Mesendoderm (in vitro differentiated cells): Measurements from ENCODE around the gene DDX47.

Experiments used
- DNase-seq: peaks from one replicate; pipeline ENCODE4 v3.0.0; 2013
- H2AK5ac ChIP-seq: 2 replicates; pipeline ENCODE4 v1.6.1; 2013; ENCODE audit warnings: low read length, inconsistent platforms
- H2BK120ac ChIP-seq: 2 replicates; pipeline ENCODE4 v1.6.1; 2013; ENCODE audit warnings: low read depth, mild to moderate bottlenecking, low read length, moderate library complexity, mixed read lengths
- H2BK15ac ChIP-seq: replicated peaks from 2 replicates; pipeline ENCODE4 v1.6.1; 2013; ENCODE audit warnings: low read depth, mild to moderate bottlenecking, moderate library complexity
- H2BK5ac ChIP-seq: 2 replicates; pipeline ENCODE4 v1.6.1; 2013; ENCODE audit warnings: low read length, inconsistent platforms
- H3K18ac ChIP-seq: 2 replicates; pipeline ENCODE4 v1.6.1; 2013; ENCODE audit warnings: mild to moderate bottlenecking, low read length, mixed read lengths
- H3K23ac ChIP-seq: one replicate; pipeline ENCODE4 v1.6.1; 2013; ENCODE audit warnings: low read length
- H3K27ac ChIP-seq: 2 replicates; pipeline ENCODE4 v1.5.1; 2013; ENCODE audit warnings: low read depth, mild to moderate bottlenecking, inconsistent platforms, low read length, moderate library complexity
- H3K27me3 ChIP-seq: 2 replicates; pipeline ENCODE4 v1.6.1; 2013; ENCODE audit warnings: low read length, control low read depth, mild to moderate bottlenecking, inconsistent platforms; ENCODE audit not compliant: insufficient read depth, poor library complexity
- H3K36me3 ChIP-seq: 2 replicates; pipeline ENCODE4 v1.6.1; 2013; ENCODE audit warnings: low read length, inconsistent platforms; ENCODE audit not compliant: control insufficient read depth, insufficient read depth
- H3K4ac ChIP-seq: one replicate; pipeline ENCODE4 v1.6.1; 2013; ENCODE audit warnings: low read depth, mild to moderate bottlenecking, low read length, moderate library complexity
- H3K4me1 ChIP-seq: 2 replicates; pipeline ENCODE4 v1.6.1; 2013; ENCODE audit warnings: low read depth, low read length, inconsistent platforms; ENCODE audit not compliant: control insufficient read depth
- H3K4me2 ChIP-seq: 2 replicates; pipeline ENCODE4 v1.6.1; 2013; ENCODE audit warnings: low read length
- H3K4me3 ChIP-seq: 2 replicates; pipeline ENCODE4 v1.5.1; 2013; ENCODE audit warnings: mild to moderate bottlenecking, low read length
- H3K56ac ChIP-seq: one replicate; pipeline ENCODE4 v1.6.1; 2013; ENCODE audit warnings: low read length
- H3K79me1 ChIP-seq: 2 replicates; pipeline ENCODE4 v1.6.1; 2013; ENCODE audit warnings: low read length, inconsistent platforms
- H3K79me2 ChIP-seq: 2 replicates; pipeline ENCODE4 v1.6.1; 2013; ENCODE audit warnings: mild to moderate bottlenecking, low read length; ENCODE audit not compliant: control insufficient read depth, insufficient read depth
- H3K9ac ChIP-seq: 2 replicates; pipeline ENCODE4 v1.6.1; 2013; ENCODE audit warnings: low read length, inconsistent platforms
- H4K5ac ChIP-seq: one replicate; pipeline ENCODE4 v1.6.1; 2013; ENCODE audit warnings: low read length
- H4K8ac ChIP-seq: one replicate; pipeline ENCODE4 v1.6.1; 2013; ENCODE audit warnings: low read depth, mild to moderate bottlenecking, control low read depth, low read length, moderate library complexity
- WGBS: extraction: QIAGEN DNeasy Blood & Tissue Kit; methylation state at CpG from one replicate; pipeline ENCODE4 v1.1.7; 2013; ENCODE audit warnings: low lambda C conversion rate, missing lambda C conversion rate; ENCODE audit not compliant: insufficient coverage; ENCODE audit errors: extremely low coverage; 5-methylcytosine and 5-hydroxymethylcytosine counted together

The DDX47 gene

DNA sequence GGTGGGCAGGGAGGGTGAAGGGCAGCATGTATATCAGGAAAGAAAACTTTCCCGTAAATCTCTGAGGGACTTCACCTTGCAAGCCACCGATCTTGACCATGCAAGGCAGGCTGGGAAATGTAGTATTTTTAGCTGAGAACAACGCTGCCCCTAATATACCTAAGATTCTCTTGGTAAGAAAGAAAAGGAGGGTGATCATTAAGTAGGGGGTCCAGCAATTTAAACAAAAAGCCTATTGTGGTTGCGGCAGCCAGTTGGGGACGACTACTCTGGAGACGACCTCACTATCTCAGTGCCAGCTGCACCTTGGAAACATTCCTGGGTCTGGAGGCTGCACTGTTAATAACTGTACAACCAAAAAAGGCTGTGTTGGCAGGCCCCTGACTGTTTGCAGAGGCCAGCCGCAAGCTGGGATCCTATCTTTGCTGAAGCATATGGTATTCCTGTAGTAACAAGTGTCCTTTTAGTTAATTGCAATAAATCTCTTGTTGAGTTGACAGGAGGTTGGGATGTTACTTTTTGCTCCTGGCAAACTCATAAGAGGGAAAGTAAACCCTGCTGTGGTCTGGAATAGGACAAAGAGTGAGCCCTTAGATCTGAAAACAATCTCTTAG lies 21.3 kb upstream of the DDX47 start:
- no peaks in the 10 kb centered on the region for H3K36me3 ChIP-seq
- H3K4ac ChIP-seq = no peak overlapping the region
- no peak overlapping the region for H4K5ac ChIP-seq
- no peak overlapping the region for H2AK5ac ChIP-seq
- no peak overlapping the region for H3K18ac ChIP-seq
- no peak overlapping the region for H3K23ac ChIP-seq
- no peaks in the 10 kb centered on the region for H3K79me1 ChIP-seq
- H2BK120ac ChIP-seq = no peak overlapping the region
- no peak overlapping the region for H3K9ac ChIP-seq
- no peaks in the 10 kb centered on the region for H3K4me1 ChIP-seq
- H3K27me3 ChIP-seq = no peaks in the 10 kb centered on the region
- H2BK5ac ChIP-seq = no peak overlapping the region
- no peak overlapping the region for H2BK15ac ChIP-seq
- no peak overlapping the region for H3K27ac ChIP-seq
- no peaks in the 10 kb centered on the region for H3K79me2 ChIP-seq
- no peak overlapping the region for H3K4me2 ChIP-seq
- H3K56ac ChIP-seq = no peak overlapping the region
- no peak overlapping the region for H4K8ac ChIP-seq
- DNase-seq = no peak
- no peak overlapping the region for H3K4me3 ChIP-seq
- WGBS = no CpG with 5 or more reads among the region's 7 CpGs

DNA sequence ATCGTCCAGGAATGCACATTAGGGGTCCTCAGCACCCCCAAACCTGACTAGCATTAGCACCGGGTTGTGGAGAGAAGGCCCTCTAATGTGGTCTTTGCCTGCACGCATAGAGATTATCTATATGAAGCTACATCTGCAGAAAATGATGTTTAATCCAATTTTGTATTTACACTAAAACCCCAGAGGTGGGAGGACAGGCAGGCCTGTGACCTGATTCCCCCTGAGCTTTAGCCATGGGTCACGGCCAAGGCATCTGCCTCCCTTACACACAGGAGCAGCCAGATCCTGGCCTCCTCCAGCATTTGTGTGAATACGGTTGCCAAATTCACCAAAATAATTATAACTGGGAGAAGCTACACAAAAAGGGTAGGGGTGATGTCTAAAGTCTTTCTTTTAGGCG lies 20.7 kb upstream of the DDX47 start:
- H2BK5ac ChIP-seq = no peak overlapping the region
- no peak overlapping the region for H3K4ac ChIP-seq
- H3K27ac ChIP-seq = no peak overlapping the region
- no peaks in the 10 kb centered on the region for H3K4me1 ChIP-seq
- H3K56ac ChIP-seq = no peak overlapping the region
- no peak overlapping the region for H4K5ac ChIP-seq
- no peaks in the 10 kb centered on the region for H3K36me3 ChIP-seq
- no peak overlapping the region for H3K18ac ChIP-seq
- no peak for DNase-seq
- no peak overlapping the region for H4K8ac ChIP-seq
- no peak overlapping the region for H2BK120ac ChIP-seq
- no peak overlapping the region for H2AK5ac ChIP-seq
- no peaks in the 10 kb centered on the region for H3K79me1 ChIP-seq
- no peaks in the 10 kb centered on the region for H3K27me3 ChIP-seq
- H3K9ac ChIP-seq = no peak overlapping the region
- H3K4me2 ChIP-seq = no peak overlapping the region
- H3K23ac ChIP-seq = no peak overlapping the region
- H2BK15ac ChIP-seq = no peak overlapping the region
- H3K79me2 ChIP-seq = no peaks in the 10 kb centered on the region
- WGBS = no CpG with 5 or more reads among the region's 6 CpGs
- H3K4me3 ChIP-seq = no peak overlapping the region

- no peak overlapping the region for H2BK120ac ChIP-seq
- DNase-seq = no peak
- no peak overlapping the region for H4K8ac ChIP-seq
- no peaks in the 10 kb centered on the region for H3K79me1 ChIP-seq
- H3K4me3 ChIP-seq = no peak overlapping the region
- no peak overlapping the region for H3K56ac ChIP-seq
- H3K4me2 ChIP-seq = no peak overlapping the region
- no peaks in the 10 kb centered on the region for H3K36me3 ChIP-seq
- no peak overlapping the region for H3K27ac ChIP-seq
- H3K4me1 ChIP-seq = no peaks in the 10 kb centered on the region
- WGBS = no CpG with 5 or more reads among the region's 2 CpGs
- H3K18ac ChIP-seq = no peak overlapping the region
- H2BK15ac ChIP-seq = no peak overlapping the region
- H3K4ac ChIP-seq = no peak overlapping the region
- H3K27me3 ChIP-seq = no peaks in the 10 kb centered on the region
- no peak overlapping the region for H2BK5ac ChIP-seq
- H3K79me2 ChIP-seq = no peaks in the 10 kb centered on the region
- H3K9ac ChIP-seq = no peak overlapping the region
- no peak overlapping the region for H2AK5ac ChIP-seq
- H4K5ac ChIP-seq = no peak overlapping the region
- H3K23ac ChIP-seq = no peak overlapping the region
Measured at GRCh38 chr12:12794686-12795085, 18.5 kb upstream of the DDX47 start.

GRCh38 chr12:12796171-12796570 lies 17.0 kb upstream of the DDX47 start:
- Histone ChIP-seq H2BK15ac (no peak overlapping the region), H3K27me3 (no peaks in the 10 kb centered on the region), H3K79me2 (no peaks in the 10 kb centered on the region), H3K79me1 (no peaks in the 10 kb centered on the region), H3K36me3 (no peaks in the 10 kb centered on the region), H3K18ac (no peak overlapping the region), H2BK5ac (no peak overlapping the region), H3K4me3 (no peak overlapping the region), H3K4me1 (no peaks in the 10 kb centered on the region), H3K56ac (no peak overlapping the region), H2BK120ac (no peak overlapping the region), H4K8ac (no peak overlapping the region), H4K5ac (no peak overlapping the region), H3K27ac (no peak overlapping the region), H3K23ac (no peak overlapping the region), H2AK5ac (no peak overlapping the region), H3K4ac (no peak overlapping the region), H3K4me2 (no peak overlapping the region), H3K9ac (no peak overlapping the region)
- DNase-seq = no peak
- 100% methylated on average over 1 of the region's 3 CpGs for WGBS

- Histone ChIP-seq H4K8ac (no peak overlapping the region), H3K23ac (no peak overlapping the region), H3K27me3 (no peaks in the 10 kb centered on the region), H3K4me2 (no peak overlapping the region), H3K4me3 (no peak overlapping the region), H3K4me1 (no peaks in the 10 kb centered on the region), H3K79me2 (no peaks in the 10 kb centered on the region), H2BK15ac (no peak overlapping the region), H4K5ac (no peak overlapping the region), H3K36me3 (no peaks in the 10 kb centered on the region), H2BK120ac (no peak overlapping the region), H2AK5ac (no peak overlapping the region), H3K4ac (no peak overlapping the region), H3K56ac (no peak overlapping the region), H3K79me1 (no peaks in the 10 kb centered on the region), H2BK5ac (no peak overlapping the region), H3K18ac (no peak overlapping the region), H3K9ac (no peak overlapping the region), H3K27ac (no peak overlapping the region)
- no peak for DNase-seq
- WGBS = no CpG with 5 or more reads among the region's 9 CpGs
Measured at GRCh38 chr12:12796928-12797793, 16.0 kb upstream of the DDX47 start.
